ENCODE measurements around the gene MED7.
"Not testable (repeated sequence)": the region's sequence is repeated elsewhere in the genome, so short reads cannot be mapped to it uniquely, and the experiment has no call there.

The MED7 gene, protein sequence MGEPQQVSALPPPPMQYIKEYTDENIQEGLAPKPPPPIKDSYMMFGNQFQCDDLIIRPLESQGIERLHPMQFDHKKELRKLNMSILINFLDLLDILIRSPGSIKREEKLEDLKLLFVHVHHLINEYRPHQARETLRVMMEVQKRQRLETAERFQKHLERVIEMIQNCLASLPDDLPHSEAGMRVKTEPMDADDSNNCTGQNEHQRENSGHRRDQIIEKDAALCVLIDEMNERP

DNA sequence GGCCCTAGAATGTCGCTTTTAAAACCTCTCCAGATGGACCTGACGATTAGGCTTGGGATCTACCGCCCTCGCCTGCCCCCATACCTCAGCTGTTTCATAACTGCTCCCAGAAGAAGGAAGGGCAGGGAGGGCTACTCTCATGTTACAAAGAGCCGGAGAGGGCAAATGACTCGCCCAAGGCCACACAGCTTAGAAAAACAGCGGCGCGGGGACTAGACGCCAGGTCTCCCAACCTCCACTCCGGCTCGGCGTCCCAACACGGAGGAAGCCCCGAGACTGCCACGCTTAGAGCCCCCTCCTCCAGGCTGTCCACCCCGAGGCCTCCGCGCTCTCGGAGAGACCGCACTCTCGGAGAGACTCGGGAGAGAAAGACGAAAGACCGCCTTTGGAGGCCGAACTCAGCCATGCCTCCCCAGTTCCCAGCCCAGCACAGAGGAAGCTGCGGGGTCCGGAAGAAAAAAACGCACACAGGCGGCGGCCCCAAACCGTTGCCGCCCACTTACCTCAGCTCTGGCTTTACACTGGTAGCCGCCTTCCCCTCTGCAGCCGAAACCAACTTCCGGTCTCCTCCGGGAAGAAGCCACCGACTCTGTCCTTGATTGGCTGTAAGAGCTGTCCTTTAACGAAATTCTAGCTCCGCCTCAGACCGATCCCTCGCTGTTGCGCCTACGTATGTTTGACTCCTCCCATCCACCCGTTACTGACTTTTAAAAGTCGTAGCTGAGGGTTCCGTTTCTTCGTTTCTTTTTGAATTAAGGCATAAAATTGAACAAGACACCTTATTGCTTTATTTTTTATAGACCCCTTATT is at the start of gene MED7:
Gene MED7 (minus strand): TSS at position 549 of the 810 bp plus-strand sequence. CDS start 3,434 bp downstream, outside the sequence.
- peaks cover 5 to 6% of the 10 kb centered on the region in 2 donors for H3K36me3 ChIP-seq (ENCODE audit: control insufficient read depth in 2 of 2, insufficient read depth in 2 of 2, low read length in 2 of 2)
- no peaks in the 10 kb centered on the region for H3K27me3 ChIP-seq (ENCODE audit: control insufficient read depth in 1 of 2, insufficient read depth in 2 of 2, low read length in 2 of 2)
- peak within 1 kb of the TSS; percentile 94 to 98 for H3K9ac ChIP-seq (ENCODE audit: low read length in 2 of 2)
- peak within 1 kb of the TSS; percentile 96 to 98 for H3K4me3 ChIP-seq (ENCODE audit: low read length in 2 of 2)
- peaks cover 3% of the 10 kb centered on the region for H3K4me1 ChIP-seq (ENCODE audit: control insufficient read depth, insufficient read depth, low read length)
- H3K27ac ChIP-seq (ENCODE audit: low read length) = peak within 1 kb of the TSS; percentile 83
- H3K9me3 ChIP-seq (ENCODE audit: control insufficient read depth in 2 of 2, low read length in 2 of 2) = no peaks in the 10 kb centered on the region

DNA sequence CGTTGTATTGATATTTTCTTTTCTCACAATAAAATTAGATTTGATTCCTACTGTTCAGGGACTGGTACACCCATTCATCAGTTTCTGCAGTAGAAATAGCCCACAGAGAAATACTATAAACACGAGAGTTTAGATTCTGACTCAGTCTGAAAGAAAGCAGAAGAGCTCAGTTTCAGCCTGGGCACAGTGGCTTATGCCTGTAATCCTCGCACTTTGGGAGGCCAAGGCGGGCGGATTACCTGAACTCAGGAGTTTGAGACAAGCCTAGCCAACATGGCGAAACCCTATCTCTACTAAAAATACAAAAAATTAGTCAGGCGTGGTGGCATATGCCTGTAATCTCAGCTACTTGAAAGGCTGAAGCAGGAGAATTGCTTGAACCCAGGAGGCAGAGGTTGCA is 46.6 kb upstream of the MED7 start:
- Histone ChIP-seq H3K9ac (ENCODE audit: low read length in 2 of 2) (no peak overlapping the region), H3K36me3 (ENCODE audit: control insufficient read depth in 2 of 2, insufficient read depth in 2 of 2, low read length in 2 of 2) (no peaks in the 10 kb centered on the region), H3K27ac (ENCODE audit: low read length) (no peak overlapping the region), H3K9me3 (ENCODE audit: control insufficient read depth in 2 of 2, low read length in 2 of 2) (peaks cover 0 to 3% of the 10 kb centered on the region in 2 donors), H3K27me3 (ENCODE audit: control insufficient read depth in 1 of 2, insufficient read depth in 2 of 2, low read length in 2 of 2) (peaks cover 0 to 3% of the 10 kb centered on the region in 2 donors), H3K4me3 (ENCODE audit: low read length in 2 of 2) (no peak overlapping the region), H3K4me1 (ENCODE audit: control insufficient read depth, insufficient read depth, low read length) (no peaks in the 10 kb centered on the region)

- Histone ChIP-seq H3K9me3 (ENCODE audit: control insufficient read depth in 2 of 2, low read length in 2 of 2) (peaks cover 0 to 5% of the 10 kb centered on the region in 2 donors), H3K27ac (ENCODE audit: low read length) (no peak overlapping the region), H3K4me3 (ENCODE audit: low read length in 2 of 2) (no peak overlapping the region), H3K27me3 (ENCODE audit: control insufficient read depth in 1 of 2, insufficient read depth in 2 of 2, low read length in 2 of 2) (peaks cover 0 to 3% of the 10 kb centered on the region in 2 donors), H3K36me3 (ENCODE audit: control insufficient read depth in 2 of 2, insufficient read depth in 2 of 2, low read length in 2 of 2) (no peaks in the 10 kb centered on the region), H3K4me1 (ENCODE audit: control insufficient read depth, insufficient read depth, low read length) (no peaks in the 10 kb centered on the region), H3K9ac (ENCODE audit: low read length in 2 of 2) (no peak overlapping the region)
Observed at GRCh38 chr5:157188270-157188669, 45.6 kb upstream of the MED7 start.

- Histone ChIP-seq H3K4me3 (ENCODE audit: low read length in 2 of 2) (no peak overlapping the region), H3K27me3 (ENCODE audit: control insufficient read depth in 1 of 2, insufficient read depth in 2 of 2, low read length in 2 of 2) (peaks cover 0 to 3% of the 10 kb centered on the region in 2 donors), H3K9me3 (ENCODE audit: control insufficient read depth in 2 of 2, low read length in 2 of 2) (peaks cover 0 to 5% of the 10 kb centered on the region in 2 donors), H3K27ac (ENCODE audit: low read length) (no peak overlapping the region), H3K9ac (ENCODE audit: low read length in 2 of 2) (no peak overlapping the region), H3K4me1 (ENCODE audit: control insufficient read depth, insufficient read depth, low read length) (no peaks in the 10 kb centered on the region), H3K36me3 (ENCODE audit: control insufficient read depth in 2 of 2, insufficient read depth in 2 of 2, low read length in 2 of 2) (no peaks in the 10 kb centered on the region)
Observed at GRCh38 chr5:157187046-157187754, 44.5 kb upstream of the MED7 start.

GRCh38 chr5:157186309-157187045 is 43.8 kb upstream of the MED7 start:
- Histone ChIP-seq H3K36me3 (ENCODE audit: control insufficient read depth in 2 of 2, insufficient read depth in 2 of 2, low read length in 2 of 2) (no peaks in the 10 kb centered on the region), H3K9me3 (ENCODE audit: control insufficient read depth in 2 of 2, low read length in 2 of 2) (peaks cover 0 to 5% of the 10 kb centered on the region in 2 donors), H3K4me1 (ENCODE audit: control insufficient read depth, insufficient read depth, low read length) (no peaks in the 10 kb centered on the region), H3K9ac (ENCODE audit: low read length in 2 of 2) (no peak overlapping the region), H3K27ac (ENCODE audit: low read length) (no peak overlapping the region), H3K4me3 (ENCODE audit: low read length in 2 of 2) (no peak overlapping the region), H3K27me3 (ENCODE audit: control insufficient read depth in 1 of 2, insufficient read depth in 2 of 2, low read length in 2 of 2) (peaks cover 0 to 3% of the 10 kb centered on the region in 2 donors)

GRCh38 chr5:157185122-157185521 is 42.5 kb upstream of the MED7 start:
- H3K27ac ChIP-seq (ENCODE audit: low read length); H3K9ac ChIP-seq (ENCODE audit: low read length in 2 of 2); H3K27me3 ChIP-seq (ENCODE audit: control insufficient read depth in 1 of 2, insufficient read depth in 2 of 2, low read length in 2 of 2); H3K9me3 ChIP-seq (ENCODE audit: control insufficient read depth in 2 of 2, low read length in 2 of 2); H3K4me3 ChIP-seq (ENCODE audit: low read length in 2 of 2); H3K36me3 ChIP-seq (ENCODE audit: control insufficient read depth in 2 of 2, insufficient read depth in 2 of 2, low read length in 2 of 2); H3K4me1 ChIP-seq (ENCODE audit: control insufficient read depth, insufficient read depth, low read length): not testable (repeated sequence)

DNA sequence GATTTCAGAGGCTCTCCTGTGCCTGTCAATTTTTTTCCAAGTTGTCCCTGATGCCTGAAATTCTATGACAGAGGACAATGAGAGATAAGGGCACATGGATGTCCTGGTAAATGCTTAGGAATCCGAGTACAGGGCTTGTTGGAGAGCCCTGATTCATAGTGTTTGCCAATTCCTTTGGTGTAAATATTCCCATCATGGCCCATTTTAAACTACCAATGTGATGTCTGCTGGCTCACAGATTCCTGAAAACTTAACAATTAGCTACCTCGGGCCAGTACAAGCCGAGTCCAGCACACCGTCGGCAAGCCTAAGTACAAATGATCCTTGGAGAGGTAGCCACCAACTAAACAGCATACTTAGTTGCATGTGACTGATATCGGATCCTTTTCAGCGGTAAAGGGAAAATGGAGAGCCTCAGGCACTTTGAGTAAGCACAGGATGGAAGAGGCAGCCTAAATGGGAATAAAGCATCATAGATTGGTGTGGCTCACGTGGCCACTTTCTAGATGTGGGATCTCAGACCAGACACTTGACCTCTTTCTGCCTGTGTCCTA is 41.5 kb upstream of the MED7 start:
- Histone ChIP-seq H3K9me3 (ENCODE audit: control insufficient read depth in 2 of 2, low read length in 2 of 2) (peaks cover 0 to 5% of the 10 kb centered on the region in 2 donors), H3K9ac (ENCODE audit: low read length in 2 of 2) (no peak overlapping the region), H3K36me3 (ENCODE audit: control insufficient read depth in 2 of 2, insufficient read depth in 2 of 2, low read length in 2 of 2) (no peaks in the 10 kb centered on the region), H3K27me3 (ENCODE audit: control insufficient read depth in 1 of 2, insufficient read depth in 2 of 2, low read length in 2 of 2) (peaks cover 0 to 3% of the 10 kb centered on the region in 2 donors), H3K27ac (ENCODE audit: low read length) (no peak overlapping the region), H3K4me3 (ENCODE audit: low read length in 2 of 2) (no peak overlapping the region), H3K4me1 (ENCODE audit: control insufficient read depth, insufficient read depth, low read length) (no peaks in the 10 kb centered on the region)

- H3K9me3 ChIP-seq (ENCODE audit: control insufficient read depth in 2 of 2, low read length in 2 of 2) = peaks cover 0 to 5% of the 10 kb centered on the region in 2 donors
- peaks cover 0 to 5% of the 10 kb centered on the region in 2 donors for H3K27me3 ChIP-seq (ENCODE audit: control insufficient read depth in 1 of 2, insufficient read depth in 2 of 2, low read length in 2 of 2)
- no peak overlapping the region for H3K9ac ChIP-seq (ENCODE audit: low read length in 2 of 2)
- no peaks in the 10 kb centered on the region for H3K36me3 ChIP-seq (ENCODE audit: control insufficient read depth in 2 of 2, insufficient read depth in 2 of 2, low read length in 2 of 2)
- no peaks in the 10 kb centered on the region for H3K4me1 ChIP-seq (ENCODE audit: control insufficient read depth, insufficient read depth, low read length)
- no peak overlapping the region for H3K27ac ChIP-seq (ENCODE audit: low read length)
- H3K4me3 ChIP-seq (ENCODE audit: low read length in 2 of 2) = no peak overlapping the region
Observed at GRCh38 chr5:157182143-157182757, 39.6 kb upstream of the MED7 start.

DNA sequence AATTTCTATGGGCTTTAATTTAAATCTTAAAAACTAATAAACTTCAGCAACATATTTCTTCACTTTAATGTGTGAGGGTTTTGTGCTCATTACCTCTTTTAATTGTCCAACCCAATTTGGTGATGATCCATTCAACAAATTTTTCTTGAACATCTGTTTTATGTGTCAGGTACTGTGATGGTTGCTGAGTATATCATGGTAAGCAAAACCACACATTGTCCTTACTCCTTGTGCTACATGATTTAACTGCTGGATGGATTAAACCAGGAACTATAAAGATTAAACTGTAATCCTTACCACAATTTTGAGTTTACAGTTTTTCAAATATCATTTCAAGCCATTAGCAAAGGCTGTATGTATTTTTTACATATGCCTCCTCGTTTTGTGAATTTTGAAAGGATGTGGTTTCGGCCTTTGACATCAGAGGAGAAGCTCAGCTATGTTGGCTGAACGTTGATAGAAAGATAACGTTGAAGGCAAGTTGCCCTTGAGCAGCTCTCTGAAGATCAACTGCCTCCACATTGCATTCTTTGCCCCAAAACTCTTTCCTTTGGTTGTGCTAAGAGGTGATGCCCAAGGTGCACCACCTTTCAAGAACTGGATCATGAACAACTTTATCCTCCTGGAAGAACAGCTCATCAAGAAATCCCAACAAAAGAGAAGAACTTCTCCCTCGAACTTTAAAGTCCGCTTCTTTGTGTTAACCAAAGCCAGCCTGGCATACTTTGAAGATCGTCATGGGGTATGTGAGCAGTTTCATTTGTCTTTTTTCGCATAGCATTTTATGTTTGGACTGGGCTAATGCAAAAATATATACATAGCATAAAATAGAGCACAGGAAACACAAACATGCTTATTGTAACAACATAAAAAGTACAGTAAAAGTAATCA is 38.0 kb upstream of the MED7 start, which contains the start of gene ITK:
Gene ITK (plus strand): TSS at position 467 of the 891 bp plus-strand sequence. CDS start 138 bp downstream, at position 605.
- Histone ChIP-seq H3K9me3 (ENCODE audit: control insufficient read depth in 2 of 2, low read length in 2 of 2) (peaks cover 0 to 5% of the 10 kb centered on the region in 2 donors), H3K4me3 (ENCODE audit: low read length in 2 of 2) (no peak within 1 kb of the TSS), H3K27me3 (ENCODE audit: control insufficient read depth in 1 of 2, insufficient read depth in 2 of 2, low read length in 2 of 2) (peaks cover 0 to 2% of the 10 kb centered on the region in 2 donors), H3K4me1 (ENCODE audit: control insufficient read depth, insufficient read depth, low read length) (no peaks in the 10 kb centered on the region), H3K27ac (ENCODE audit: low read length) (no peak within 1 kb of the TSS), H3K36me3 (ENCODE audit: control insufficient read depth in 2 of 2, insufficient read depth in 2 of 2, low read length in 2 of 2) (no peaks in the 10 kb centered on the region), H3K9ac (ENCODE audit: low read length in 2 of 2) (no peak within 1 kb of the TSS)

Measured in stomach smooth muscle (tissue), 2 donors.